ENCODE measurements around the gene CENPH.

DNA sequence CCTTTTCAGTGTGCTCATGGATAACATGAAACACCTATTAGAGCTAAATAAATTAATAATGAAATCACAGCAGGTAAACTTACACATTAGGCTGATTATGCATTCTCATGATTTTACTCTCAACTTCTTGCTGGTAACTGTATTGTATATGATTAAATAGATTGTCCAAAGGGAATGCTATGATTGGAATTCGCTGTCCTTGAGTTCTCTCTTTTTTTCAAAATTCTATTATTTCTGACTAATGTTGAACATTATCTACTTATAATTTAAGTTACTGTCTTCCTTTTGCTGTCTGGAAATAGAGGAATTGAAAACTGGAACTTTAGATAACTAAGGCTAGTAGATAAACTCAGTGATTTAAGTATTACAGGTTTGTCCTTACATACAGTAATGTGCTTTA lies 13.1 kb downstream of the CENPH start:
- TF ChIP-seq EP300 (IDR thresholded peaks at IDR 0.05) (no peak), POLR2A (IDR thresholded peaks at IDR 0.05) (no peak)
- TF ChIP-seq, protein P1, sequence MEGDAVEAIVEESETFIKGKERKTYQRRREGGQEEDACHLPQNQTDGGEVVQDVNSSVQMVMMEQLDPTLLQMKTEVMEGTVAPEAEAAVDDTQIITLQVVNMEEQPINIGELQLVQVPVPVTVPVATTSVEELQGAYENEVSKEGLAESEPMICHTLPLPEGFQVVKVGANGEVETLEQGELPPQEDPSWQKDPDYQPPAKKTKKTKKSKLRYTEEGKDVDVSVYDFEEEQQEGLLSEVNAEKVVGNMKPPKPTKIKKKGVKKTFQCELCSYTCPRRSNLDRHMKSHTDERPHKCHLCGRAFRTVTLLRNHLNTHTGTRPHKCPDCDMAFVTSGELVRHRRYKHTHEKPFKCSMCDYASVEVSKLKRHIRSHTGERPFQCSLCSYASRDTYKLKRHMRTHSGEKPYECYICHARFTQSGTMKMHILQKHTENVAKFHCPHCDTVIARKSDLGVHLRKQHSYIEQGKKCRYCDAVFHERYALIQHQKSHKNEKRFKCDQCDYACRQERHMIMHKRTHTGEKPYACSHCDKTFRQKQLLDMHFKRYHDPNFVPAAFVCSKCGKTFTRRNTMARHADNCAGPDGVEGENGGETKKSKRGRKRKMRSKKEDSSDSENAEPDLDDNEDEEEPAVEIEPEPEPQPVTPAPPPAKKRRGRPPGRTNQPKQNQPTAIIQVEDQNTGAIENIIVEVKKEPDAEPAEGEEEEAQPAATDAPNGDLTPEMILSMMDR (IDR thresholded peaks at IDR 0.05): no peak

Measured in tibial nerve (tissue), 4 donors.